ENCODE measurements around the gene PDILT. TPM values are rescaled to one million over a fixed set of nuclear protein-coding genes. Genes with fewer than 3 reads are reported as not detected.

The PDILT gene
- total RNA-seq, 1 donor from 2014 or later, result not detected

GRCh38 chr16:20333120-20333519, 71.4 kb downstream of the PDILT start:
- Histone ChIP-seq H3K27me3 (no peaks in the 10 kb centered on the region), H3K4me1 (no peaks in the 10 kb centered on the region), H3K9me3 (no peaks in the 10 kb centered on the region), H3K27ac (no peak overlapping the region), H3K4me3 (no peak overlapping the region), H3K36me3 (no peaks in the 10 kb centered on the region)
- no peak for TF ChIP-seq CTCF (IDR thresholded peaks at IDR 0.05)
- intact Hi-C loops (cut with DNase I), result no loop called here
- no peak for DNase-seq (ENCODE audit: low spot score in 2 of 2)

- Histone ChIP-seq H3K27ac (no peak overlapping the region), H3K27me3 (no peaks in the 10 kb centered on the region), H3K4me1 (no peaks in the 10 kb centered on the region), H3K9me3 (no peaks in the 10 kb centered on the region), H3K36me3 (no peaks in the 10 kb centered on the region), H3K4me3 (no peak overlapping the region)
- no peak for TF ChIP-seq CTCF (IDR thresholded peaks at IDR 0.05)
- intact Hi-C loops (cut with DNase I), result no loop called here
- DNase-seq (ENCODE audit: low spot score in 2 of 2), result no peak
Measured at GRCh38 chr16:20332411-20332810, 72.1 kb downstream of the PDILT start.

- intact Hi-C loops (cut with DNase I), result no loop called here
- no peaks in the 10 kb centered on the region for H3K9me3 ChIP-seq
- DNase-seq (ENCODE audit: low spot score in 2 of 2), result no peak
- H3K27me3 ChIP-seq, result no peaks in the 10 kb centered on the region
- TF ChIP-seq CTCF (IDR thresholded peaks at IDR 0.05), result no peak
- H3K4me1 ChIP-seq, result no peaks in the 10 kb centered on the region
- no peaks in the 10 kb centered on the region for H3K36me3 ChIP-seq
- H3K27ac ChIP-seq, result no peak overlapping the region
- H3K4me3 ChIP-seq, result no peak overlapping the region
Measured at GRCh38 chr16:20331635-20332034, 72.9 kb downstream of the PDILT start.

GRCh38 chr16:20329392-20330138, 75.0 kb downstream of the PDILT start:
- DNase-seq (ENCODE audit: low spot score in 2 of 2), result no peak
- no peak for TF ChIP-seq CTCF (IDR thresholded peaks at IDR 0.05)
- Histone ChIP-seq H3K27me3 (no peaks in the 10 kb centered on the region), H3K36me3 (no peaks in the 10 kb centered on the region), H3K27ac (no peak overlapping the region), H3K4me1 (no peaks in the 10 kb centered on the region), H3K9me3 (no peaks in the 10 kb centered on the region), H3K4me3 (no peak overlapping the region)
- intact Hi-C loops (cut with DNase I), result no loop called here

GRCh38 chr16:20327444-20328041, 77.0 kb downstream of the PDILT start, which contains the start of gene GP2:
Gene GP2 (minus strand): TSS chr16:20327513. CDS start chr16:20326431, 1,082 bp downstream.
- Histone ChIP-seq H3K9me3 (no peaks in the 10 kb centered on the region), H3K4me1 (no peaks in the 10 kb centered on the region), H3K27me3 (no peaks in the 10 kb centered on the region), H3K27ac (no peak within 1 kb of the TSS), H3K36me3 (no peaks in the 10 kb centered on the region), H3K4me3 (no peak within 1 kb of the TSS)
- DNase-seq (ENCODE audit: low spot score in 2 of 2), result no peak
- intact Hi-C loops (cut with DNase I), result no loop called here
- TF ChIP-seq CTCF (IDR thresholded peaks at IDR 0.05), result no peak
